GM15510 (cell line): ENCODE data around the gene ESR1.

Source experiments
- POLR2A ChIP-seq: IDR thresholded peaks from 3 replicates; pipeline ENCODE4 v1.6.1; 2011; ENCODE audit warnings: borderline replicate concordance; ENCODE audit not compliant: insufficient read length; ENCODE audit errors: extremely low read depth

Gene ESR1

GRCh38 chr6:151804585-151805285 is 2.7 kb upstream of the ESR1 start:
- no peak for TF ChIP-seq POLR2A

GRCh38 chr6:151805286-151805840 is 2.1 kb upstream of the ESR1 start:
- TF ChIP-seq POLR2A, result no peak

DNA sequence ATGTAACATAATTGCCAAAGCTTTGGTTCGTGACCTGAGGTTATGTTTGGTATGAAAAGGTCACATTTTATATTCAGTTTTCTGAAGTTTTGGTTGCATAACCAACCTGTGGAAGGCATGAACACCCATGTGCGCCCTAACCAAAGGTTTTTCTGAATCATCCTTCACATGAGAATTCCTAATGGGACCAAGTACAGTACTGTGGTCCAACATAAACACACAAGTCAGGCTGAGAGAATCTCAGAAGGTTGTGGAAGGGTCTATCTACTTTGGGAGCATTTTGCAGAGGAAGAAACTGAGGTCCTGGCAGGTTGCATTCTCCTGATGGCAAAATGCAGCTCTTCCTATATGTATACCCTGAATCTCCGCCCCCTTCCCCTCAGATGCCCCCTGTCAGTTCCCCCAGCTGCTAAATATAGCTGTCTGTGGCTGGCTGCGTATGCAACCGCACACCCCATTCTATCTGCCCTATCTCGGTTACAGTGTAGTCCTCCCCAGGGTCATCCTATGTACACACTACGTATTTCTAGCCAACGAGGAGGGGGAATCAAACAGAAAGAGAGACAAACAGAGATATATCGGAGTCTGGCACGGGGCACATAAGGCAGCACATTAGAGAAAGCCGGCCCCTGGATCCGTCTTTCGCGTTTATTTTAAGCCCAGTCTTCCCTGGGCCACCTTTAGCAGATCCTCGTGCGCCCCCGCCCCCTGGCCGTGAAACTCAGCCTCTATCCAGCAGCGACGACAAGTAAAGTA is 547 bp upstream of the ESR1 start:
- TF ChIP-seq POLR2A, result no peak

GRCh38 chr6:151808371-151809241 is 1.1 kb downstream of the ESR1 start:
- no peak for TF ChIP-seq POLR2A

DNA sequence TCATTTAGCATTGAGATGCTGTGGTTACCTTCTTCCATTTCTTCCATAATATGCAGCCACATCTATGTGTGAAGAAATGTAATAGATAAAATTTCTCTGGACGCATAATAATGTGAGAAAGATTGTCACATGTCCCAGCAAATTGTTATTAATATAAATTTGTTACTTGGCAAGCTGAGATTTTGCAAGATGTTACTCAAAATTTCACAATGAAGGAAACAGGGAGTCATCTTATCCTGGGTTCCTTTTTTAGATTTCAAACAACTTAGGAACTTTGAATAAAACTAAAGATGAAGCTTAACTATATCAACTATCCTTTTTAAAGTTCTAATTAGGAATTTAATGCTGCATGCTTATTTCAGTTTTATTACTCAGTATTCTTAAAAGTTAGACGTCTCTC is 3.6 kb downstream of the ESR1 start:
- TF ChIP-seq POLR2A, result no peak

DNA sequence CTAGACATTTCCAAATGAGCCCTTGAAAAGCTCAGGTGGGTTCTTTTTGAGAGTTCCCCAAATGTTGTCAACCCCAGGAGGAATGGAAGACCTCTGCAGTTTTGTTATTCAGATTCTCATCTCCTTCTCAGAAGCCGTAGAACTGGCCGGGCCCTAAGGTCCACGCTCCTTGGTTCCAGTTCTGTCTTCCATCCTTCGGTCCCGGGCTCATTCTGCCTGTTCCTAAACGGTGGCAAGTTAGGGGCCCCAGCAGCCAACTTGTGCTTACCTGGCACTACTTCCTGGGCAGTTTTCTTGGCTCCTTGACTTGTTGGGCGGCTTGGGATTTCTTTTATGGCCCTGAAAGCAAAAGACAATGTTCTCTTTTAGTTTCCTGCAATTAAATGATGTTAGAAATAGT is 6.4 kb downstream of the ESR1 start:
- TF ChIP-seq POLR2A, result no peak

DNA sequence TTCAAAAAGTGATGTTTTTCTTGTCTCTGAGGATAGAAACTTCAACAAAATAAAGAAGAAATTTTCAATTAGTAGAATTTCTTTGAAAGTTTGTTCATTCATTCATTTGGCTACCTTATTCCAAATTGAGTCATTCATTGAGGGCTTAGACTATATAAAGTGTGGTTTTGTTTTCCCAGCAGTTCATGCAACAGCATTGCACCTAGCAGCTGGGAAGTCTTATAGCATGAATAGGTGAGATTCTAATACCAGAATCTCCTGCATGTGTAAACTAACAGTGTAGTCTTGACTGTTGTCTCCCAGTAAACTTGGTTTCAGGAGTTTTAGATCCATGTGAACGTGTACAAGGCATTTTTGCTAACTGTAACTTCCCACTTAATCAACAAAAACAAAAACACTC is 7.1 kb downstream of the ESR1 start:
- no peak for TF ChIP-seq POLR2A

DNA sequence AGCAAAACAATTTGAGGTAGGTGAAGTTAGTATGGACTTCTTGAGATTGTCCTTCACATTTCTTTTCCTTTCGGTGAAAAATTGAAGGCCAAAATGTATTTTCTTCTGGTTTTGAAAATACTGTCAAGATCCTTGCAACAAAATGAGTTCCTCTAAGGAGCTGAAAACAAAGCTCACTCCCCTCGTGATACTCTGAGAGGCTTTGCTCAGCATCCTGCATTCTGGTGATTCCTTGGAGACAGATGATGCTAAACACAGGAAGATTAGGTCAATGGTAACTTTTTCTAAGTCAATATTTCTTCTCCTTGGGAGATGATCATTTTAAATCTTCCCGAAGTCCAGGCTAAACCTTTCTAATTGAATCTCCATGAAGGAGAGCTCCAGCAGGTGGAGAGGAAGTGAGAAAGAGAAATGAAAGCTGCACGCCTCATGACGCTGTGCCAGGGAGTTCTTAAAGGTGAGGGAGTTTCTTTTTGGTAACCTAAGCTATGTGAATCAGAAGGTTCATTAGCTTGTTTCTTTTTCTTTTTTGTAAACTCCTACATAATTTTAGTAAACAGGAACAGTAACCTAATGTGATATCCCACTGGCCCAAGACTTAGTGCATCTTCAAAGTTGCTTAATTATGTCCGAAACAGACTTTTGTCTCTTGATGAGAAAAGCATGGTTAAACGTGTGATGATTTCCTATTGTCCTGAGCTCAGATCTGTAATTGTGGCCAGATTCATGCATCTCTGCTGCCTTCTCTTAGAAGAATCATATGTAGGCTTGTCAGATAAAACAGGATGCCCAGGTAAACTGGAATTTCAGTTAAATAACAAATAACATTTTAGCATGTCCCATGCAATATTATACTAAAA is 15.0 kb downstream of the ESR1 start:
- TF ChIP-seq POLR2A, result no peak

- no peak for TF ChIP-seq POLR2A
Measured at GRCh38 chr6:151826517-151827142, 19.1 kb downstream of the ESR1 start.

- TF ChIP-seq POLR2A, result no peak
Measured at GRCh38 chr6:151832710-151833109, 25.2 kb downstream of the ESR1 start.

- TF ChIP-seq POLR2A, result no peak
Measured at GRCh38 chr6:151835396-151835795, 27.9 kb downstream of the ESR1 start.

- TF ChIP-seq POLR2A, result no peak
Measured at GRCh38 chr6:151837223-151837622, 29.7 kb downstream of the ESR1 start.

DNA sequence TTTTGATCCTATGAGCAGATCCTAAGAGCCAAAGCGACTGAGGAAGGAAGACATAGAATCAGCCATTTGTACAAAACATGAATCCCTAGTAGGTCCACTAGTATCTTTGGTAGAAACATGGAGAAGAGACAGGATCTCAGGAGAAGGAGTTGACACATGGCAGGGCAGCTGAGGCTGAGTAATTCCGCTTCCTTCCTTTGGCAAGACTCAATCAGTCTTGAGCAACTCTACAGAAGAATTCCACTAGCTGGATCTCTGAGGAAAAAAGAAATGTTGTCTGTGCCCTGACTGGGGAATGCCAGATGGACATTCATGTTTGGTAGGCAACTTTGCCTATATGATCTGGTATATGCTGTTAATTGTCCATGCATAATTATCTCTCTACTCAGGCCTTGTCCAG is 35.3 kb downstream of the ESR1 start:
- no peak for TF ChIP-seq POLR2A

GRCh38 chr6:151847064-151847463 is 39.6 kb downstream of the ESR1 start:
- no peak for TF ChIP-seq POLR2A

DNA sequence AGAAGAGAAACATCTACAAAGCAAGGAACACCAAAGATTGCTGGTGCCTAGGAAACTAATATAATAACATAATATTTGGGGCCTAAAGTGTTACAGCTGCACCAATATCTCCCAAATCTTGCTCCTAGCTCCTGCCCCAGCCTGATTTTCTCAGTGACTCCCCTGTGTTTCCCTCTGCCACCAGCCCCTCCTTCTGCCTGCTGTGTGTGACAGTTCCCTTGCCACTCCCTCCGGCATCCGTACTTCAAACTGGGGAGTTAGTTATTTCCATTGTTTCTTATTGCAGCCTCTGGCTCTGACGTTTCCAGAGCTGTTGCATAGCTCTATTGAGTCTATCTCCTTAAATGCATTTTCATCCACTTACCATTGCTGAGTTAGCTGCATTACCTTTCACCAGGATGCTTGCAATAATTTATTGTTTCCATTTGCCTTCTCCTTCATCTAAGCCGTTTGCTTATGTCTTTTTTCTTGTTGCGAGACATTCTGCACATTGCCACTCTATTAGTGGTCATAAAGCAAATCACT is 43.1 kb downstream of the ESR1 start:
- TF ChIP-seq POLR2A, result no peak
